Stomach smooth muscle (tissue), 2 donors: Measurements from ENCODE around the gene TMEM97.
"Not testable (repeated sequence)": the region's sequence is repeated elsewhere in the genome, so short reads cannot be mapped to it uniquely, and the experiment has no call there.

Source experiments
- H3K27ac ChIP-seq: one replicate; pipeline ENCODE4 v1.7.0; 2013; ENCODE audit warnings: mild to moderate bottlenecking, low read length, inconsistent platforms
- H3K27me3 ChIP-seq, 2 donors: one replicate each; pipeline ENCODE4 v1.7.0; 2013; ENCODE audit warnings: low read length in 2 of 2; ENCODE audit not compliant: insufficient read depth in 2 of 2, control insufficient read depth in 1 of 2
- H3K36me3 ChIP-seq, 2 donors: one replicate each; pipeline ENCODE4 v1.7.0; 2013; ENCODE audit warnings: low read length in 2 of 2; ENCODE audit not compliant: control insufficient read depth in 2 of 2, insufficient read depth in 2 of 2
- H3K4me1 ChIP-seq: one replicate; pipeline ENCODE4 v1.7.0; 2013; ENCODE audit warnings: low read length; ENCODE audit not compliant: control insufficient read depth, insufficient read depth
- H3K4me3 ChIP-seq, 2 donors: one replicate each; pipeline ENCODE4 v1.7.0; 2013; ENCODE audit warnings: low read length in 2 of 2
- H3K9ac ChIP-seq, 2 donors: one replicate each; pipeline ENCODE4 v1.7.0; 2013; ENCODE audit warnings: low read length in 2 of 2, mild to moderate bottlenecking in 1 of 2
- H3K9me3 ChIP-seq, 2 donors: one replicate each; pipeline ENCODE4 v1.7.0; 2013; ENCODE audit warnings: low read length in 2 of 2; ENCODE audit not compliant: control insufficient read depth in 2 of 2
- donor health status: healthy.
- donor health status: Pancreatic carcinoma.

TMEM97 gene

DNA sequence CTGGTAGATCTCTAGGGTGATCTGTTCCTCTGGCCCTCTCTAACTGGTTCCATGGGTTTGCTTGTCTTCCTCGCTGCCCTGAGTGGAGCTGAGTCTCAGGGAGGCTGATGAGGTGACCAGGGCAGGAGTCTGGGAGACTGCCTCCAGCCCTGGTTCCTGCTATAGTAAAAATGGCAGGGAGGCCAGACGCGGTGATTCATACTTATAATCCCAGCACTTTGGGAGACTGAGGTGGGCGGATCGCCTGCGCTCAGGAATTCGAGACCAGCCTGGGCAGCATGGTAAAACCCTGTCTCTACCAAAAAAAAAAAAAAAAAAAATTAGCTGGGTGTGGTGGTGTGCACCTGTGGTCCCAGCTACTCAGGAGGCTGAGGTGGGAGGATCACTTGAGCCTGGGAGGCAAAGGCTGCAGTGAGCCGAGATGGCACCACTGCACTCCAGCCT lies 19.8 kb downstream of the TMEM97 start:
- H3K4me3 ChIP-seq, H3K9ac ChIP-seq, H3K27ac ChIP-seq, H3K27me3 ChIP-seq, H3K9me3 ChIP-seq: not testable (repeated sequence)
- Histone ChIP-seq H3K36me3 (peaks cover 22 to 34% of the 10 kb centered on the region in 2 donors), H3K4me1 (peaks cover 25% of the 10 kb centered on the region)

DNA sequence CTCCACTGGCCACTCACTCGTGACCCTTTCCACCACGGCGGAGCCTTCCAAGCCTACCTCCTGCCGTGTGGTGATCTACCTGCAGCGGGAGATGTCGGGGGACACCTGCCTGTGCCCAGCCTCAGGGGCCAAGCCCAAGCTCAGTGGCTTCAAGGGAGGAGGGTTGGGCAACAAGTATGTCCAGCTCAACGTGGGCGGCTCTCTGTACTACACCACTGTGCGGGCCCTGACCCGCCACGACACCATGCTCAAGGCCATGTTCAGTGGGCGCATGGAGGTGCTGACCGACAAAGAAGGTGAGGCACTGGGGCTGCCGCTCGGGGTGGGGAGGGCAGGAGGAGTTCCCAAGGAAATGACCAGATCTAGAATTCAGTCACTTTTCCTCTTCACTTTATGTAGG lies 20.4 kb downstream of the TMEM97 start:
- Histone ChIP-seq H3K4me3 (no peak overlapping the region), H3K9ac (no peak overlapping the region), H3K27ac (no peak overlapping the region), H3K9me3 (no peaks in the 10 kb centered on the region), H3K27me3 (no peaks in the 10 kb centered on the region), H3K4me1 (peaks cover 19% of the 10 kb centered on the region), H3K36me3 (peaks cover 26 to 39% of the 10 kb centered on the region in 2 donors)

DNA sequence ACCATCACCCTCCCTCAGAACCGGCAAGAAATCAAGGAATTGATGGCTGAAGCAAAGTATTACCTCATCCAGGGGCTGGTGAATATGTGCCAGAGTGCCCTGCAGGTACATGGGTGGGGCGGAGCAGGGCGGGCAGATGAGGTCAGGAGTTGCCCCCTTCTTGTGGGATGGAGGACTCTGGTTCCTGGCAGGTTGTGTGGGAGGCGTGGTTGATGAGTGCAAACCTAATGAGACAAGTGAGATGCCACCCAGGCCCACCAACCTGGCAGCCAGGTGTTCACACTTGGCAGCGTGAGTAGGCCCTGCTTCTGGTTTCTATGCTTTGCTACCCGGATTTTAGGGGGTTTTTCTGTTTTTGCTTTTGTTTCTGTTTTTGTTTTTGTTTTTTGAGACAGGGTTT lies 21.4 kb downstream of the TMEM97 start:
- no peaks in the 10 kb centered on the region for H3K27me3 ChIP-seq
- no peak overlapping the region for H3K4me3 ChIP-seq
- H3K9me3 ChIP-seq, result no peaks in the 10 kb centered on the region
- H3K4me1 ChIP-seq, result peaks cover 12% of the 10 kb centered on the region
- H3K9ac ChIP-seq, result no peak overlapping the region
- no peak overlapping the region for H3K27ac ChIP-seq
- H3K36me3 ChIP-seq, result peaks cover 30 to 46% of the 10 kb centered on the region in 2 donors

DNA sequence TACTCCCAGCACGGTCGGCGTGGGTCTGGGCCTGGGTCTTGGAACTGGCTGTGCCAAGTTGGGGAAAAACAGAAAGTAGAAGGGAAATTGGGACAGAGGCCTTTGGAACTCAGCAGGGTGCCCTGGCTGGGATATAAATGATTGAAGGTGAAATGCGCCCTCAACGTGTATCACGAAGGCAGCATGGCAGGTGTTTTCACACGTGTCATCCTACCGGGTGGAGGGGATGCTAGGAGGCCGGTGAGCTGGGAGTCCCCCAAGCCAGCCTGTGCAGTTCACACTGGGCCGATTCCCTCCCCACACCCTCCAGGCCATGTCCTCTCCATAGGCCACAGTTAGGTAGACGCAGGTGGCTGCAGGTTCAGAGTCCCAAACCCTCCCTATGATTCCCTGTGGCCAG lies 22.5 kb downstream of the TMEM97 start:
- no peaks in the 10 kb centered on the region for H3K9me3 ChIP-seq
- peaks cover 36 to 57% of the 10 kb centered on the region in 2 donors for H3K36me3 ChIP-seq
- H3K27ac ChIP-seq, result no peak overlapping the region
- no peaks in the 10 kb centered on the region for H3K27me3 ChIP-seq
- H3K9ac ChIP-seq, result no peak overlapping the region
- H3K4me1 ChIP-seq, result peaks cover 4% of the 10 kb centered on the region
- no peak overlapping the region for H3K4me3 ChIP-seq

DNA sequence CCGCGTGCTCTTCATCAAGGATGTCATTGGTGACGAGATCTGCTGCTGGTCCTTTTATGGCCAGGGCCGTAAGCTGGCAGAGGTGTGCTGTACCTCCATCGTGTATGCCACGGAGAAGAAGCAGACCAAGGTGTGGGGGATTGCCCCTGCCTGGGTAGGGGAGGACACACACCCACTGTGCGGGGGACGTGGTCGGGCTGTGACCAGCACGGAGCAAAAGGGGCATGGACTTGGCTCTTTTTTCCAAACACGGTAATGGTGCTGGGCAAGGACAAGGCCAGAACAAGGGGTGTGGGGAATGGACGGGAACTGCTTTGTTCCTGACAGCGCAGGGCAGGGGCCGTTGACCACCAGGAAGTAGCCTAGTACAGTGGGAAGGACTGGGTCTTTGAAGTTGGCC lies 23.3 kb downstream of the TMEM97 start:
- Histone ChIP-seq H3K9me3 (no peaks in the 10 kb centered on the region), H3K27ac (no peak overlapping the region), H3K36me3 (peaks cover 44 to 65% of the 10 kb centered on the region in 2 donors), H3K4me1 (peaks cover 3% of the 10 kb centered on the region), H3K27me3 (no peaks in the 10 kb centered on the region), H3K9ac (no peak overlapping the region), H3K4me3 (no peak overlapping the region)

DNA sequence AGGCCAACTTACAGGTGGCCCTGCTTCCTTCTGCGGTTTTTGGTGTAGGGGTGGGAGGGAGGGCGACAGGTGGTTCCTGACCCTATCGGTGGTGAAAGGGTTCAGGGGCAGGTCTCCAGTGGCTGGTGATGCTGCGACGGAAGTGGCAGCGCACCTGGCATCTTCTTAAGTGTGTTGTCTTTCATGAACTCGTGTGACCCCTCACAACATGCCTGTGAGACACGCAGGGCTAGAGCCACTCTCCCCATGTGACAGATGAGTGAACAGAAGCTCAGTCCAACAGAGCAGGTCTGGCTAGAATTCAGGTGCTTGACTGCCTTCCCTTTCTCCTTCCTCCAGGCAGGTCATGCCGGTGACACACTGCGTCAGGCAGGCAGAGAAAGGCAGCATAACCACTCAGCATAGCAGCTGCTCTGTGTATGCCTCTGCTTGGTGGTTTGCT lies 24.5 kb downstream of the TMEM97 start:
- Histone ChIP-seq H3K4me1 (peaks cover 3% of the 10 kb centered on the region), H3K27ac (no peak overlapping the region), H3K36me3 (peaks cover 52 to 73% of the 10 kb centered on the region in 2 donors), H3K27me3 (no peaks in the 10 kb centered on the region), H3K4me3 (no peak overlapping the region), H3K9me3 (no peaks in the 10 kb centered on the region), H3K9ac (no peak overlapping the region)

DNA sequence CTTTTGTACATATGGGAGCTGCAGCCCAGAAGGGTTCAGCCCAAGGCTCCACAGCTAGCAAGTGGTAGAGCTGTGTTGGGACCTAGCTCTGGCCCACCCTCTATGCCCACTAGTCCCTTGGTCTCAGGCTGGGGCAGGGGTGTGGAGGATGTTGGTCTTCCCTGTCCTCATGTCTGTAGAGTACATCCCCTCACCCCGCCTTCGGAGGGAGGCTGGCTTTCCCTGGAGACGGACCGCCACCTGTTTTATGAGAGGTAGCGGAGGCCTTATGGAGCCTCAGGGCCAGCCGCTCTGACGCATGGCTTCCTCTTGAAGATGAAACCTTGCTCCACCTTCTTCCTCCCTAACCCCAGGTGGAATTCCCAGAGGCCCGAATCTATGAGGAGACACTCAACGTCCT lies 25.0 kb downstream of the TMEM97 start:
- peaks cover 3% of the 10 kb centered on the region for H3K4me1 ChIP-seq
- H3K4me3 ChIP-seq, result no peak overlapping the region
- H3K27ac ChIP-seq, result no peak overlapping the region
- no peaks in the 10 kb centered on the region for H3K9me3 ChIP-seq
- H3K9ac ChIP-seq, result no peak overlapping the region
- no peaks in the 10 kb centered on the region for H3K27me3 ChIP-seq
- H3K36me3 ChIP-seq, result peaks cover 57 to 78% of the 10 kb centered on the region in 2 donors

DNA sequence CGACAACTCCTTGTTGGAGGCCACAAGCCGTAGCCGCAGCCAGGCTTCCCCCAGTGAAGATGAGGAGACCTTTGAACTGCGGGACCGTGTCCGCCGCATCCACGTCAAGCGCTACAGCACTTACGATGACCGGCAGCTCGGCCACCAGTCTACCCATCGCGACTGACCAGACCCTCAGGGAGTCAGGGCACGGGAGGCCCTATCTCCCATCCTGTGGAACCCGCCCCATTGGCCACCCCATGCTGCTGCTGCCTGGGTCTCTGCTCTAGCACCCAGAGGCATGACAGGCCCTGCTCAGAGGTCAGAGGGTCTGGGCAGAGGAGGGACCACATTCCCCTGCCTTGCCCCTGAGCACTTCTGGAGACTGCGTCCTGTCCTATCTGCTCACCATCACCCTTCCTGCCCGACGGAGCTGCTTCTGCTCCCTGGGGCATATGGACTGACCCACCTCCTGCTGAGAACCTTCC lies 25.5 kb downstream of the TMEM97 start:
- Histone ChIP-seq H3K36me3 (peaks cover 59 to 81% of the 10 kb centered on the region in 2 donors), H3K27ac (no peak overlapping the region), H3K4me1 (peaks cover 3% of the 10 kb centered on the region)

DNA sequence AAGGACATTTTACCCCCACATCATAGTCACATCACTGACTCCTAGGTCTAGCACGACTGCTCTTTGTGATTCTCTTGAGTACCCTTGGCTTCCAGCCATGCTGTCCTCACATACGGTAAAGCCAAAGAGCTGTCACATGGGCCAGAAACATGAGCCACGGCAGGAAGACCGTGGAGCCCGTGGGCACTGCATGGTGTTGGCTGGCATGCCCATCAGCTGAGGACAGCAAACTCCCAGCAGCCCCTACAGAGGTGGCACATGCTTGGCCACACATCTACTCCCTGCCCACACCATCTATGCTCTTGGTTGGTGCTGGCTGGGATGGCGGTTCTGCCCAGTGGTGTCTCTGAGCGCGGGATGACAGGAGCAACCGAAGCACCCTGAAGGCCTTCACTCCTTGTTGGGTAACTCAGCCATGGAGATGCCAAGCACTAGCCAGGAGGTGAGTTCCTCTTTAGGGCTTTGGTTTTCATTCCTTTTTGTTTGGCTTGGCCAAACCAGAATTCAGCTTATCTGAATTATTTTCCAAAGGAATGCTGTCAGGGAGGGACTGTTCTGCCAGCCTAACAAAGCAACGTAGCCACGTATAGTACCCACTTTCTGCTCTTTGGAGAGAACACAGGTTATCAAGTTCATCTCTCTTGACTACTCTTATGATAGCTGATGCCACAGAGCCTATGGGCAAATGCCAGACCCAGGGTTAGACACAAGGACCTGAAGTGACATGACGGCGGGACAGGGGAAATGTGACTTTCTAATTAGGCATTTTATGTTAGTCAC lies 26.6 kb downstream of the TMEM97 start:
- H3K27ac ChIP-seq, result no peak overlapping the region
- H3K9ac ChIP-seq, result no peak overlapping the region
- H3K9me3 ChIP-seq, result no peaks in the 10 kb centered on the region
- H3K36me3 ChIP-seq, result peaks cover 65 to 87% of the 10 kb centered on the region in 2 donors
- peaks cover 3% of the 10 kb centered on the region for H3K4me1 ChIP-seq
- no peak overlapping the region for H3K4me3 ChIP-seq
- H3K27me3 ChIP-seq, result no peaks in the 10 kb centered on the region

More for the DNA sequence above, 25.5 kb downstream of the TMEM97 start:
- H3K9ac ChIP-seq, result no peak overlapping the region
- no peak overlapping the region for H3K4me3 ChIP-seq
- H3K9me3 ChIP-seq, result no peaks in the 10 kb centered on the region
- H3K27me3 ChIP-seq, result no peaks in the 10 kb centered on the region

DNA sequence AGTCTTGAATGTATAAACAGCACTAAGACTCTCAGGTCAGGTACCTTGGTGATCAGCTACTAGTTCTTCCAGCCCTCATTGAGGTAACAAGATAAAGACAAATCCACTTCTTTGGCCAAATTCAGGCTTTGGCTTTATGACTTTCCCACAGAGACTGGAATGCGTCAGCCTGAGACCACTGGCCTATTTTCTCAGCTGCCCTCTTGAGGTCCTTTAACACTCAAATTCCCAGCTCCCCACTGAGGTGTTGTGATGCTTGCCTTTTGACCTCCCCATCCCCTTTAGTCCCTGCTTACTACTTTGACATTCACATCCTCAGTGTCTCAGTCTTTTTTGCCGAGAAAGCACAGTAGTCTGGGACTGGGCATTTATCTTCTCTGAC lies 27.2 kb downstream of the TMEM97 start:
- Histone ChIP-seq H3K4me1 (peaks cover 3% of the 10 kb centered on the region), H3K27ac (no peak overlapping the region), H3K27me3 (no peaks in the 10 kb centered on the region), H3K36me3 (peaks cover 69 to 88% of the 10 kb centered on the region in 2 donors), H3K9ac (no peak overlapping the region), H3K9me3 (no peaks in the 10 kb centered on the region), H3K4me3 (no peak overlapping the region)

DNA sequence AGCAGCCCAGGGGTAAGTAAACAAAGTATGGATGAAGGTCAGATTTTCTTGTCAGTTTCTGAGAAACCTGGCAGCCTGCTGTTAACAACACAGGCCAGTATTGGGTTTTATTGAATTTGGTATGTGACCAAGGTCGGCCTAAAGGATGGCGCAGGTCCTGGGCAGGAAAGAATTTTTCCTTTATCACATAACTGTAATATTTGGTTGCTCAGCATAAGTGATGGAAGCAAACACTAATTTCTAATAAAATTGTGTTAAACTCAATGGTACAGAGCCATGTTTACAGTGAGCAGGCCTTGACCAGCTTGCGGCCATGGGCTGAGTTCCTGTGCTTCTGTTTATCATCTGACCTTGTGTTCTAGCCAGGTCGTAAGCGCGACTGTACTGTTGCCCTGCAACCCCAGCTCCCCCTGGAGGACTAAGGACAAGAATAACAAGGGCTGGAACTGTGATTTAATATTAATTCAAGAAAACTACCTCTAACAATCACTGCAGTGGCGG lies 27.8 kb downstream of the TMEM97 start:
- H3K27me3 ChIP-seq, result no peaks in the 10 kb centered on the region
- peaks cover 3% of the 10 kb centered on the region for H3K4me1 ChIP-seq
- H3K9me3 ChIP-seq, result no peaks in the 10 kb centered on the region
- H3K9ac ChIP-seq, result no peak overlapping the region
- no peak overlapping the region for H3K4me3 ChIP-seq
- no peak overlapping the region for H3K27ac ChIP-seq
- peaks cover 69 to 88% of the 10 kb centered on the region in 2 donors for H3K36me3 ChIP-seq
